ENCODE results near the gene PRSS16.
"Not testable (repeated sequence)": the region's sequence is repeated elsewhere in the genome, so short reads cannot be mapped to it uniquely, and the experiment has no call there.

The PRSS16 gene

GRCh38 chr6:27247133-27247836 is at the start of gene PRSS16:
TSS of gene PRSS16 (plus strand) at chr6:27247701. CDS start at chr6:27247738, 37 bp downstream.
- no peak for DNase-seq (ENCODE audit: low spot score)

- DNase-seq (ENCODE audit: low spot score): no peak
Measured at GRCh38 chr6:27205375-27206278, 41.9 kb upstream of the PRSS16 start.

- no peak for DNase-seq (ENCODE audit: low spot score)
Measured at GRCh38 chr6:27206806-27207205, 40.7 kb upstream of the PRSS16 start.

GRCh38 chr6:27208042-27208441 is 39.5 kb upstream of the PRSS16 start:
- no peak for DNase-seq (ENCODE audit: low spot score)

GRCh38 chr6:27209196-27209595 is 38.3 kb upstream of the PRSS16 start:
- no peak for DNase-seq (ENCODE audit: low spot score)

- DNase-seq (ENCODE audit: low spot score): no peak
Measured at GRCh38 chr6:27209659-27210269, 37.7 kb upstream of the PRSS16 start.

- not testable (repeated sequence) for DNase-seq (ENCODE audit: low spot score)
Measured at GRCh38 chr6:27213091-27213517, 34.4 kb upstream of the PRSS16 start.

GRCh38 chr6:27213544-27214125 is 33.9 kb upstream of the PRSS16 start:
- no peak for DNase-seq (ENCODE audit: low spot score)

- no peak for DNase-seq (ENCODE audit: low spot score)
Measured at GRCh38 chr6:27214126-27214601, 33.3 kb upstream of the PRSS16 start.

- no peak for DNase-seq (ENCODE audit: low spot score)
Measured at GRCh38 chr6:27216874-27217273, 30.6 kb upstream of the PRSS16 start.

- DNase-seq (ENCODE audit: low spot score): not testable (repeated sequence)
Measured at GRCh38 chr6:27222971-27223370, 24.5 kb upstream of the PRSS16 start.

GRCh38 chr6:27224729-27225128 is 22.8 kb upstream of the PRSS16 start:
- no peak for DNase-seq (ENCODE audit: low spot score)

GRCh38 chr6:27228963-27229477 is 18.5 kb upstream of the PRSS16 start:
- no peak for DNase-seq (ENCODE audit: low spot score)

- DNase-seq (ENCODE audit: low spot score): no peak
Measured at GRCh38 chr6:27230758-27231111, 16.8 kb upstream of the PRSS16 start.

- DNase-seq (ENCODE audit: low spot score): no peak
Measured at GRCh38 chr6:27234576-27234975, 12.9 kb upstream of the PRSS16 start.

GRCh38 chr6:27237089-27237803 is 10.3 kb upstream of the PRSS16 start:
- DNase-seq (ENCODE audit: low spot score): peak; percentile 16

- no peak for DNase-seq (ENCODE audit: low spot score)
Measured at GRCh38 chr6:27238010-27238983, 9.2 kb upstream of the PRSS16 start.

GRCh38 chr6:27239258-27239657 is 8.2 kb upstream of the PRSS16 start:
- no peak for DNase-seq (ENCODE audit: low spot score)

- DNase-seq (ENCODE audit: low spot score): no peak
Measured at GRCh38 chr6:27241443-27241842, 6.1 kb upstream of the PRSS16 start.

Data from Ammon's horn (tissue), 1 donor.